HT1080 (cell line): ENCODE measurements around the gene KIF20A. TPM values are rescaled to one million over a fixed set of nuclear protein-coding genes. Genes with fewer than 3 reads are reported as not detected.
"Not testable (repeated sequence)": the region's sequence is repeated elsewhere in the genome, so short reads cannot be mapped to it uniquely, and the experiment has no call there.

Experiments
- DNase-seq: peaks from one replicate; pipeline ENCODE4 v3.0.0-alpha.2; 2015; ENCODE audit warnings: low read depth
- polyA plus RNA-seq, 2 experiments: library from polyadenylated mRNA; depleted of rRNA; stranded (reverse); fragments of >200 nt; gene quantifications; 2 replicates each; pipeline ENCODE4 v1.2.3, GENCODE V29; 2015
- total RNA-seq: library from RNA; depleted of rRNA; stranded (reverse); fragments of >200 nt; shearing (Covaris generic); gene quantifications from 2 replicates; pipeline ENCODE4 v1.2.3, GENCODE V29; 2014; rRNA removed

Gene KIF20A
- total RNA-seq, result 99.6 and 107 TPM in 2 replicates
- polyA plus RNA-seq (2015; cell fraction: cytosol; rRNA removed), result 56.1 and 62.3 TPM in 2 replicates
- polyA plus RNA-seq (2015; cell fraction: nucleus; rRNA removed), result 139 and 159 TPM in 2 replicates

- DNase-seq, result peak; percentile 99
Measured at GRCh38 chr5:138178516-138179276, at the start of gene KIF20A, which contains the start of gene BRD8. TSS of gene KIF20A (plus strand) at chr5:138179112. CDS start at chr5:138179681, 569 bp downstream. TSS of gene BRD8 (minus strand) at chr5:138178630. CDS start at chr5:138178614, 16 bp downstream.

- no peak for DNase-seq
Measured at GRCh38 chr5:138129347-138129746, 49.6 kb upstream of the KIF20A start.

GRCh38 chr5:138132543-138132942, 46.4 kb upstream of the KIF20A start:
- DNase-seq, result no peak

- peak; percentile 39 for DNase-seq
Measured at GRCh38 chr5:138138949-138139780, 39.7 kb upstream of the KIF20A start, which contains the start of gene NME5. TSS of gene NME5 (minus strand) at chr5:138139428. CDS start at chr5:138138780, 648 bp downstream.

- no peak for DNase-seq
Measured at GRCh38 chr5:138139781-138140090, 39.2 kb upstream of the KIF20A start.

- DNase-seq, result no peak
Measured at GRCh38 chr5:138140268-138140667, 38.6 kb upstream of the KIF20A start.

GRCh38 chr5:138141734-138142133, 37.2 kb upstream of the KIF20A start:
- DNase-seq, result no peak

GRCh38 chr5:138143578-138143977, 35.3 kb upstream of the KIF20A start:
- DNase-seq, result not testable (repeated sequence)

- peak; percentile 91 for DNase-seq
Measured at GRCh38 chr5:138148811-138149210, 30.1 kb upstream of the KIF20A start.

- DNase-seq, result peak; percentile 77
Measured at GRCh38 chr5:138149530-138149929, 29.4 kb upstream of the KIF20A start.

GRCh38 chr5:138155977-138156376, 22.9 kb upstream of the KIF20A start:
- not testable (repeated sequence) for DNase-seq

GRCh38 chr5:138157626-138158025, 21.3 kb upstream of the KIF20A start:
- no peak for DNase-seq

GRCh38 chr5:138159666-138160065, 19.2 kb upstream of the KIF20A start:
- no peak for DNase-seq

- no peak for DNase-seq
Measured at GRCh38 chr5:138160706-138161105, 18.2 kb upstream of the KIF20A start.

GRCh38 chr5:138163721-138164120, 15.2 kb upstream of the KIF20A start:
- DNase-seq, result no peak

GRCh38 chr5:138169124-138169523, 9.8 kb upstream of the KIF20A start:
- no peak for DNase-seq

GRCh38 chr5:138170299-138170698, 8.6 kb upstream of the KIF20A start:
- DNase-seq, result no peak

- DNase-seq, result peak; percentile 29
Measured at GRCh38 chr5:138177941-138178515, 884 bp upstream of the KIF20A start.

- peak; percentile 3 for DNase-seq
Measured at GRCh38 chr5:138179277-138179857, 455 bp downstream of the KIF20A start.

- peak; percentile 73 for DNase-seq
Measured at GRCh38 chr5:138180183-138180782, 1.4 kb downstream of the KIF20A start.

GRCh38 chr5:138180841-138181240, 1.9 kb downstream of the KIF20A start:
- no peak for DNase-seq
